Endothelial cell of umbilical vein (primary cell): ENCODE measurements around the gene NBEAL2. TPM values are rescaled to one million over a fixed set of nuclear protein-coding genes. Genes with fewer than 3 reads are reported as not detected.
A peak's percentile ranks its signal among the peaks of the same experiment; 100 is the strongest.

ENCODE experiments used
- BruUV-seq: library from RNA; stranded (reverse); fragments of 400-500 nt; replicated peaks from 2 replicates; lab custom pipeline; 2021; lab: Mats Ljungman, UMichigan
- CTCF ChIA-PET: fragments of 300-600, 350-600 bp; sonication (Branson Sonifier 250); formaldehyde crosslinking; loops from one replicate; lab custom pipeline; 2021; ENCODE audit warnings: antibody characterized with exemption, inconsistent platforms; lab: Charles Lee
- POLR2A ChIA-PET: fragments of 300-600, 350-600 bp; sonication (Branson Sonifier 250); formaldehyde crosslinking; loops from one replicate; lab custom pipeline; 2021; ENCODE audit warnings: antibody characterized with exemption, inconsistent platforms; lab: Charles Lee
- DNase-seq: peaks from one replicate; pipeline ENCODE4 v3.0.0-alpha.2; 2011; ENCODE audit warnings: low read depth, low spot score
- FAIRE-seq: peaks from 2 replicates; lab custom pipeline; 2011; peaks lifted over from hg19 to GRCh38; lab: Jason Lieb, UNC
- H2AFZ ChIP-seq: 2 replicates; pipeline ENCODE4 v1.6.0; 2012; ENCODE audit warnings: low read depth, low read length, control low read depth, inconsistent platforms
- H3K27ac ChIP-seq: 2 replicates; pipeline ENCODE4 v1.5.1; 2011; ENCODE audit warnings: low read depth, mild to moderate bottlenecking, control low read depth, low read length, moderate library complexity; ENCODE audit not compliant: insufficient read depth
- H3K27me3 ChIP-seq, 2 experiments: 2 replicates each; pipeline versions ENCODE4 v1.6.0 to v1.6.1; 2011; ENCODE audit warnings: low read length in 2 of 2, mixed read lengths in 1 of 2; ENCODE audit not compliant: control insufficient read depth in 2 of 2, insufficient read depth in 2 of 2
- H3K36me3 ChIP-seq, 2 experiments: 2 replicates in 1 of 2; 3 replicates in 1 of 2; pipeline ENCODE4 v1.5.1; 2011; ENCODE audit warnings: low read length in 2 of 2, mild to moderate bottlenecking in 1 of 2, moderate library complexity in 1 of 2; ENCODE audit not compliant: control insufficient read depth in 2 of 2, insufficient read depth in 2 of 2; ENCODE audit errors: extremely low read depth in 1 of 2
- H3K4me1 ChIP-seq: 3 replicates; pipeline ENCODE4 v1.5.1; 2011; ENCODE audit warnings: mild to moderate bottlenecking, low read length; ENCODE audit not compliant: control insufficient read depth, insufficient read depth; ENCODE audit errors: extremely low read depth
- H3K4me2 ChIP-seq: 2 replicates; pipeline ENCODE4 v1.6.1; 2011; ENCODE audit warnings: low read length, control low read depth, mixed read lengths; ENCODE audit not compliant: insufficient read depth
- H3K4me3 ChIP-seq, 3 experiments: fragments of 200-600 bp in 1 of 3; sonication (generic), shearing (Covaris generic) in 1 of 3; replicated peaks in 1 of 3; 2 replicates each; pipeline ENCODE4 v1.5.1; 2011 to 2016; ENCODE audit warnings: control low read depth in 3 of 3, low read length in 3 of 3, mild to moderate bottlenecking in 2 of 3, inconsistent platforms in 1 of 3, low read depth in 1 of 3, moderate library complexity in 1 of 3; ENCODE audit not compliant: insufficient read depth in 1 of 3
- H3K79me2 ChIP-seq: 2 replicates; pipeline ENCODE4 v1.6.0; 2012; ENCODE audit warnings: low read length, inconsistent platforms; ENCODE audit not compliant: control insufficient read depth, insufficient read depth
- H3K9ac ChIP-seq: replicated peaks from 2 replicates; pipeline ENCODE3; 2011; ENCODE audit warnings: low read length, control low read depth; ENCODE audit not compliant: insufficient read depth; ENCODE audit errors: extremely low read depth
- H3K9me1 ChIP-seq: replicated peaks from 3 replicates; pipeline ENCODE4 v1.6.0; 2011; ENCODE audit warnings: mild to moderate bottlenecking, low read length; ENCODE audit not compliant: control insufficient read depth, insufficient read depth; ENCODE audit errors: extremely low read depth
- H3K9me3 ChIP-seq: replicated peaks from 2 replicates; pipeline ENCODE4 v1.5.1; 2012; ENCODE audit warnings: low read length, inconsistent platforms; ENCODE audit not compliant: control insufficient read depth, insufficient read depth
- H4K20me1 ChIP-seq: replicated peaks from 2 replicates; pipeline ENCODE3; 2011; ENCODE audit warnings: mild to moderate bottlenecking, low read length; ENCODE audit not compliant: control insufficient read depth, insufficient read depth; ENCODE audit errors: extremely low read depth
- EZH2 ChIP-seq: IDR thresholded peaks from 2 replicates; pipeline ENCODE4 v1.6.1; 2012; ENCODE audit warnings: borderline replicate concordance, low read depth, mild to moderate bottlenecking, moderate library complexity, low read length, inconsistent platforms; ENCODE audit not compliant: severe bottlenecking
- JUN ChIP-seq: IDR thresholded peaks from 2 replicates; pipeline ENCODE4 v1.6.1; 2011; ENCODE audit warnings: borderline replicate concordance, low read depth; ENCODE audit not compliant: insufficient read length, insufficient read depth
- MYC ChIP-seq: IDR thresholded peaks from one replicate; pipeline ENCODE4 v1.6.1; 2011; ENCODE audit warnings: mild to moderate bottlenecking, low read depth, low read length
- POLR2A ChIP-seq: IDR thresholded peaks from 2 replicates; pipeline ENCODE4 v1.6.1; 2012; ENCODE audit warnings: low read depth, mild to moderate bottlenecking, control low read depth, low read length
- POLR2AphosphoS5 ChIP-seq: IDR thresholded peaks from 2 replicates; pipeline ENCODE4 v1.6.1; 2012; ENCODE audit warnings: low read depth, mild to moderate bottlenecking, control low read depth, low read length, moderate library complexity; ENCODE audit not compliant: insufficient read depth
- dilution Hi-C: fragments of 300-500 bp; cut with MboI; formaldehyde crosslinking; loops from one replicate; pipeline ENCODE4 v1.15.0; 2019; ENCODE audit warnings: low sequenced_read_pairs; ENCODE audit not compliant: extremely low pct_ligation_motif_present
- intact Hi-C: fragments of 100-400 bp; cut with micrococcal nuclease; formaldehyde crosslinking; loops from one replicate; pipeline ENCODE4 v1.10.0; 2022
- polyA plus RNA-seq, 4 experiments: library from polyadenylated mRNA; depleted of rRNA in 3 of 4; stranded (reverse) in 3 of 4; unstranded in 1 of 4; fragments of >200 nt; gene quantifications; 2 replicates each; pipeline versions ENCODE4 v1.2.1 to v1.2.3, GENCODE V29; 2011 to 2012; ENCODE audit warnings: missing spikeins in 1 of 4
- total RNA-seq: library from RNA; stranded (reverse); gene quantifications from 2 replicates; pipeline ENCODE4 v1.2.3, GENCODE V29; 2021
- TF ChIP-seq, protein P1 (sequence below), 2 donors: IDR thresholded peaks; 1 replicate in 1 of 2; 2 replicates in 1 of 2; pipeline ENCODE4 v1.5.1; 2011; ENCODE audit warnings: low read length in 2 of 2, mild to moderate bottlenecking in 2 of 2, moderate library complexity in 2 of 2, control low read depth in 1 of 2, inconsistent platforms in 1 of 2, low read depth in 1 of 2; ENCODE audit not compliant: insufficient read depth in 1 of 2; ENCODE audit errors: extremely low read depth in 1 of 2
- TF ChIP-seq, protein P2 (sequence below): IDR thresholded peaks from 2 replicates; pipeline ENCODE4 v1.6.1; 2011; ENCODE audit not compliant: insufficient read depth, insufficient read length

Gene NBEAL2
- total and polyA plus RNA-seq, 2 donors (not counting 3 experiments of a cell fraction or from before 2014, with no cell fraction given), result 48.0 to 84.7 TPM

DNA sequence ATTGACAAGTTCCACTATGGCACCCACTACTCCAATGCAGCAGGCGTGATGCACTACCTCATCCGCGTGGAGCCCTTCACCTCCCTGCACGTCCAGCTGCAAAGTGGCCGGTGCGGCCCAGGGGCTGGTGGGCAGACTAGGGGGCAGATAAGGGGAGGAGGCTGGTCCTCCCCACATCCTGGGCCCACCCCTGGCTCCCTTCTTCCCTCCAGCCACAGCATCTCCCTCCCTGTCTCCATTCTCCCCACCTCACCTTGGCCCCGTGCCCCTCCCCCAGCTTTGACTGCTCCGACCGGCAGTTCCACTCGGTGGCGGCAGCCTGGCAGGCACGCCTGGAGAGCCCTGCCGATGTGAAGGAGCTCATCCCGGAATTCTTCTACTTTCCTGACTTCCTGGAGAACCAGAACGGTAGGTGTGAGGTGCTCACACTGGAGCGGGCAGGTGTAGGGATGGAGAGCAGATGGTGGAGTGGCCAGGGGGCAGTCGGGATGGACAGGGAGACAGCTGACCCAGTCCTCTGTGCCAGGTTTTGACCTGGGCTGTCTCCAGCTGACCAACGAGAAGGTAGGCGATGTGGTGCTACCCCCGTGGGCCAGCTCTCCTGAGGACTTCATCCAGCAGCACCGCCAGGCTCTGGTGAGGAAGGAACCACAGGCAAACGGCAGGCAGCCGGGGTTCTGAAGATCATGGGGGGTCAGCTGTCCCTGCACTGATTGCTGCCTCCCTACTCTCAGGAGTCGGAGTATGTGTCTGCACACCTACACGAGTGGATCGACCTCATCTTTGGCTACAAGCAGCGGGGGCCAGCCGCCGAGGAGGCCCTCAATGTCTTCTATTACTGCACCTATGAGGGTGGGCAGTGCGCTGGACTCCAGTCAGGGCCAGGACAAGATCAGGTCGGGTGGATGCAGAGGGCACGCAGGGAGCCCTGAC is 26.0 kb downstream of the NBEAL2 start:
- POLR2A ChIA-PET, result interaction anchor here (0.6 to 0.7 kb wide), 2 partner anchors 29 to 33 kb away, joined by 3 to 4 read pairs; no protein-coding TSS in a partner anchor
- H3K9me1 ChIP-seq, result no peaks in the 10 kb centered on the region
- no peak overlapping the region for H3K4me2 ChIP-seq
- no peak overlapping the region for H3K4me3 ChIP-seq
- intact Hi-C loops (no loop called here), dilution Hi-C loops (no loop called here)
- no peak overlapping the region for H3K9ac ChIP-seq
- H3K27me3 ChIP-seq, result no peaks in the 10 kb centered on the region
- peaks cover 2 to 45% of the 10 kb centered on the region in 2 experiments for H3K36me3 ChIP-seq
- peaks cover 6% of the 10 kb centered on the region for H3K4me1 ChIP-seq
- CTCF ChIA-PET, result no interaction called here
- TSS peak; percentile 4 for BruUV-seq
- FAIRE-seq, result no peak
- H2AFZ ChIP-seq, result no peak overlapping the region
- no peak for TF ChIP-seq MYC
- TF ChIP-seq, protein P1, sequence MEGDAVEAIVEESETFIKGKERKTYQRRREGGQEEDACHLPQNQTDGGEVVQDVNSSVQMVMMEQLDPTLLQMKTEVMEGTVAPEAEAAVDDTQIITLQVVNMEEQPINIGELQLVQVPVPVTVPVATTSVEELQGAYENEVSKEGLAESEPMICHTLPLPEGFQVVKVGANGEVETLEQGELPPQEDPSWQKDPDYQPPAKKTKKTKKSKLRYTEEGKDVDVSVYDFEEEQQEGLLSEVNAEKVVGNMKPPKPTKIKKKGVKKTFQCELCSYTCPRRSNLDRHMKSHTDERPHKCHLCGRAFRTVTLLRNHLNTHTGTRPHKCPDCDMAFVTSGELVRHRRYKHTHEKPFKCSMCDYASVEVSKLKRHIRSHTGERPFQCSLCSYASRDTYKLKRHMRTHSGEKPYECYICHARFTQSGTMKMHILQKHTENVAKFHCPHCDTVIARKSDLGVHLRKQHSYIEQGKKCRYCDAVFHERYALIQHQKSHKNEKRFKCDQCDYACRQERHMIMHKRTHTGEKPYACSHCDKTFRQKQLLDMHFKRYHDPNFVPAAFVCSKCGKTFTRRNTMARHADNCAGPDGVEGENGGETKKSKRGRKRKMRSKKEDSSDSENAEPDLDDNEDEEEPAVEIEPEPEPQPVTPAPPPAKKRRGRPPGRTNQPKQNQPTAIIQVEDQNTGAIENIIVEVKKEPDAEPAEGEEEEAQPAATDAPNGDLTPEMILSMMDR (IDR thresholded peaks at IDR 0.05; ENCODE audit: extremely low read depth in 1 of 2, insufficient read depth in 1 of 2, low read depth in 1 of 2, low read length in 2 of 2), result no peak
- TF ChIP-seq, protein P2, sequence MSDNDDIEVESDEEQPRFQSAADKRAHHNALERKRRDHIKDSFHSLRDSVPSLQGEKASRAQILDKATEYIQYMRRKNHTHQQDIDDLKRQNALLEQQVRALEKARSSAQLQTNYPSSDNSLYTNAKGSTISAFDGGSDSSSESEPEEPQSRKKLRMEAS, result no peak
- no peak for TF ChIP-seq POLR2A
- no peak for TF ChIP-seq POLR2AphosphoS5
- no peak for TF ChIP-seq JUN
- no peak for TF ChIP-seq EZH2
- H3K27ac ChIP-seq, result no peak overlapping the region
- no peak for DNase-seq
- no peaks in the 10 kb centered on the region for H4K20me1 ChIP-seq
- no peaks in the 10 kb centered on the region for H3K79me2 ChIP-seq
- no peaks in the 10 kb centered on the region for H3K9me3 ChIP-seq
